ENCODE results near the gene DBT. TPM values are rescaled to one million over a fixed set of nuclear protein-coding genes. Genes with fewer than 3 reads are reported as not detected.

Gene DBT
- total and polyA plus RNA-seq, 2 of the 13 experiments (the other 11 are each of a cell fraction or from before 2014, with no cell fraction given): 3.3 to 10.2 TPM

- peaks cover 6 to 27% of the 10 kb centered on the region in 2 experiments for H3K36me3 ChIP-seq (replicated peaks in 1 of 2; ENCODE audit: control insufficient read depth in 1 of 2, insufficient read depth in 2 of 2, low read length in 2 of 2)
- ChIA-PET POLR2A (interaction anchor here (5.3 kb wide), 1 partner anchor 18 kb away, joined by 69 read pairs; the partner anchor contains the start of gene DBT), CTCF (ENCODE audit: low intra/inter-chr PET ratio, low total read pairs) (no interaction called here)
- no peaks in the 10 kb centered on the region; a peak in 1 of 5 replicates for H3K27me3 ChIP-seq (ENCODE audit: control insufficient read depth in 1 of 2, insufficient read depth in 2 of 2, low read length in 2 of 2)
- peak overlapping the region; percentile 45 for H3K27ac ChIP-seq (ENCODE audit: extremely low read length, insufficient read depth, low read length)
- no peak overlapping the region for H2AFZ ChIP-seq (ENCODE audit: low read length)
- in situ Hi-C loops (cut with HindIII; ENCODE audit: extremely low pct_ligation_motif_present, low pct_unique_long_range_greater_than_20kb) (loop anchor here (5.0 to 10.0 kb wide), 2 partner anchors 84 to 187 kb away; partner anchors contain the start of gene CDC14A), intact Hi-C loops (cut with micrococcal nuclease; ENCODE audit: unreplicated experiment) (loop anchor here (5.0 kb wide), 2 partner anchors 136 to 189 kb away; partner anchors contain the start of genes SASS6 and TRMT13)
- FAIRE-seq (no peak), DNase-seq (ENCODE audit: low spot score) (peak; percentile 44), ATAC-seq (no peak; the same call in 2 of the 3 replicates)
- H3K79me2 ChIP-seq (ENCODE audit: insufficient read depth, low read length): peaks cover 29% of the 10 kb centered on the region
- H3K4me3 ChIP-seq (replicated peaks in 1 of 3; ENCODE audit: insufficient read depth in 1 of 3, low read depth in 2 of 3, low read length in 3 of 3): no peak overlapping the region
- WGBS (ENCODE audit: low lambda C conversion rate): 91% methylated on average over 4 of the region's 4 CpGs
- no TSS peak for BruUV-seq (replicated peaks)
- peaks cover 39% of the 10 kb centered on the region for H3K4me1 ChIP-seq (ENCODE audit: insufficient read depth, low read length)
- no peaks in the 10 kb centered on the region for H4K20me1 ChIP-seq (ENCODE audit: insufficient read depth, low read length)
- H3K4me2 ChIP-seq (ENCODE audit: low read depth, low read length): peak overlapping the region; percentile 86
- no peak overlapping the region for H3K9ac ChIP-seq (ENCODE audit: insufficient read depth, low read depth, low read length)
- H3K9me3 ChIP-seq (ENCODE audit: low read length): no peaks in the 10 kb centered on the region
- TF ChIP-seq EP300 (IDR thresholded peaks at IDR 0.05; ENCODE audit: low read depth in 2 of 2, low read length in 2 of 2): peak in 1 of 2 experiments; percentile 33; a peak in 1 of 4 replicates
- TF ChIP-seq EP300 (CRISPR knock-in tag; IDR thresholded peaks at IDR 0.05; ENCODE audit: borderline replicate concordance): no peak
- TF ChIP-seq ZNF180 (CRISPR knock-in tag; IDR thresholded peaks at IDR 0.05; ENCODE audit: borderline replicate concordance, low read depth): no peak
- peak; percentile 27; the same call in 1 of the 2 replicates for TF ChIP-seq HNF4A (CRISPR knock-in tag; IDR thresholded peaks at IDR 0.05)
- TF ChIP-seq TEAD3 (CRISPR knock-in tag; optimal IDR thresholded peaks at IDR 0.05; ENCODE audit: borderline replicate concordance): peak; percentile 21
- TF ChIP-seq KDM5B (CRISPR knock-in tag; IDR thresholded peaks at IDR 0.05; ENCODE audit: borderline replicate concordance): no peak
- TF ChIP-seq ZNF280D (CRISPR knock-in tag; IDR thresholded peaks at IDR 0.05): no peak
- peak; percentile 49; the same call in 1 of the 2 replicates for TF ChIP-seq HNF4G (IDR thresholded peaks at IDR 0.05; ENCODE audit: borderline replicate concordance, low read depth, low read length)
- TF ChIP-seq HNF4G (CRISPR knock-in tag; IDR thresholded peaks at IDR 0.05; ENCODE audit: borderline replicate concordance, low read depth): no peak
- TF ChIP-seq CEBPG (CRISPR knock-in tag; IDR thresholded peaks at IDR 0.05): 0 out of 2 replicates have a peak, but pooled peaks have one; percentile 22
- peak; percentile 58; the same call in 1 of the 2 replicates for TF ChIP-seq ZNF740 (CRISPR knock-in tag; IDR thresholded peaks at IDR 0.05)
- peak; percentile 52; the same call in 1 of the 2 replicates for TF ChIP-seq CEBPB (IDR thresholded peaks at IDR 0.05; ENCODE audit: borderline replicate concordance, low read depth, low read length)
- TF ChIP-seq SUZ12 (IDR thresholded peaks at IDR 0.05; ENCODE audit: low read depth, low read length): no peak
- no peak for TF ChIP-seq SRSF1 (optimal IDR thresholded peaks at IDR 0.05; ENCODE audit: low read depth, low read length)
- TF ChIP-seq RCOR2 (CRISPR knock-in tag; IDR thresholded peaks at IDR 0.05): no peak
- no peak for TF ChIP-seq THAP9 (CRISPR knock-in tag; IDR thresholded peaks at IDR 0.05; ENCODE audit: borderline replicate concordance)
- TF ChIP-seq ARID3A (IDR thresholded peaks at IDR 0.05; ENCODE audit: low read depth, low read length): 0 out of 2 replicates have a peak, but pooled peaks have one; percentile 12
These were observed 18.6 kb upstream of the DBT start for GRCh38 chr1:100268202-100268601.
